NT2/D1 (cell line): ENCODE data around the gene COL6A2.

Experiments
- DNase-seq: peaks from one replicate; pipeline ENCODE4 v3.0.0-alpha.2; 2011; ENCODE audit warnings: low read depth, low spot score
- H3K27me3 ChIP-seq: 2 replicates; pipeline ENCODE4 v1.6.0; 2011; ENCODE audit warnings: mild to moderate bottlenecking; ENCODE audit not compliant: insufficient read length, insufficient read depth
- H3K36me3 ChIP-seq: 2 replicates; pipeline ENCODE4 v1.6.1; 2011; ENCODE audit warnings: mild to moderate bottlenecking, low read length, mixed read lengths; ENCODE audit not compliant: insufficient read depth, insufficient read length
- H3K4me1 ChIP-seq: 2 replicates; pipeline ENCODE4 v1.5.1; 2011; ENCODE audit not compliant: insufficient read depth, insufficient read length
- H3K4me3 ChIP-seq: 2 replicates; pipeline ENCODE4 v1.5.1; 2011; ENCODE audit warnings: low read depth; ENCODE audit not compliant: insufficient read length
- H3K9ac ChIP-seq: 2 replicates; pipeline ENCODE4 v1.6.0; 2011; ENCODE audit warnings: low read depth; ENCODE audit not compliant: insufficient read length
- H3K9me3 ChIP-seq: 2 replicates; pipeline ENCODE4 v1.5.1; 2011; ENCODE audit warnings: mild to moderate bottlenecking, low read length; ENCODE audit not compliant: insufficient read depth
- SUZ12 ChIP-seq: IDR thresholded peaks from 2 replicates; pipeline ENCODE4 v1.6.1; 2011; ENCODE audit not compliant: insufficient read length, insufficient read depth; ENCODE audit errors: extremely low read depth
- YY1 ChIP-seq: IDR thresholded peaks from 2 replicates; pipeline ENCODE4 v1.6.1; 2011; ENCODE audit not compliant: insufficient read length, insufficient read depth
- ZNF274 ChIP-seq: IDR thresholded peaks from 2 replicates; pipeline ENCODE4 v1.6.1; 2011; ENCODE audit warnings: mild to moderate bottlenecking, low read depth, low read length

The COL6A2 gene

DNA sequence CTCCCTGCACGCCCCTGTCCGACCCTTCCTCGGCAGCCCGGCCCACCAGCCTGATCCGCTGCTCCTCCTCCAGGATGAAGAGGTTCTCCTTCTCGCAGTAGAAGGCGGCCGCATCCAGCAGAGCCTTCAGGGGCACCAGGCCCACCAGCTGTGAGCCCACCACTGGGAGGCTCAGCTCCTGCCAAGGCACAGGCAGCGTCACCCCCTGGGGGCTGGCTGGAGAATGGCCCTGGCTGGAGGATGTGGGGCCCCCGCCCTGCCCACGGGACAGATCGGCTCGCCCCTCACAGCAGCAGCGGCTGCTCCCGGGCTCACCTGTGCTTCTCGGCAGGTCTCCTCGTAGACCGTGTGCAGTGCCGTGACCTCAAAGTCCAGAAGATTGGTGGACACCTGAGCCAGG, 52.2 kb downstream of the COL6A2 start:
- Histone ChIP-seq H3K9ac (no peak overlapping the region), H3K4me3 (no peak overlapping the region), H3K4me1 (peaks cover 40% of the 10 kb centered on the region), H3K9me3 (no peaks in the 10 kb centered on the region), H3K36me3 (no peaks in the 10 kb centered on the region), H3K27me3 (no peaks in the 10 kb centered on the region)
- TF ChIP-seq YY1 = no peak
- no peak for TF ChIP-seq SUZ12
- TF ChIP-seq ZNF274 = no peak
- no peak for DNase-seq

DNA sequence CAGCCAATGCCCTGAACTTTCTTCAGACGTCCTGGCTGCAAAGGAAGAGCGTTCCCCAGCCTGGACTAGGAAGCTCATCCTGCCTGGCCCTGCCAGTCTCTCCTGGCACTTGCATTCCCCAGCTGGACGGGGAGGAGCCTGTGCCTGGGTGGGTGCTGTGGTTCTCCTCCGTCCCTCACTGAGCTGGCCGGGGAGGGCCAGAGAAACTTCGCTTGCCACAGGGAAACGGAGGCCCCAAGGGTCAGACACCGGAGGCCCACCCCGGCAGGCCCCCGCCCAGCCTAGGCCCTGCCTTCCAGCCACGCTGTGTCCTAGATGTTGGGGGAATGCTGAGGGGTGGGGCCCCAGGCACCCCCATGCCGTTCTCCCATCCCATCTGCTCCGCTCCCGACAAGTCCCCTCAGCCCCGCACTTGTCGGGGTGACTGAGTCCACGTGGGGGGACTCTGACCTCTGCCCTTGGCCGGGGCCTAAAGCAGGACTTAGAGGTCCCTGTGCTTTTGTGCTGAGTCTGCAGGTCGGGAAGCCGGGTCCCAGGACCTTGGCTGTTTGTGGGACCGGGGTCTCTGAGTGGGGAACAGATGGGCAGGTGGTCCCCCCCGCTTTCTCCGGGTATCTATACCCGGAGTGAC, 52.7 kb downstream of the COL6A2 start:
- DNase-seq = no peak
- no peaks in the 10 kb centered on the region for H3K9me3 ChIP-seq
- peak overlapping the region; percentile 7 for H3K9ac ChIP-seq
- H3K4me3 ChIP-seq = no peak overlapping the region
- TF ChIP-seq YY1 (no peak), SUZ12 (no peak), ZNF274 (no peak)
- H3K27me3 ChIP-seq = no peaks in the 10 kb centered on the region
- H3K4me1 ChIP-seq = peaks cover 45% of the 10 kb centered on the region
- no peaks in the 10 kb centered on the region for H3K36me3 ChIP-seq

DNA sequence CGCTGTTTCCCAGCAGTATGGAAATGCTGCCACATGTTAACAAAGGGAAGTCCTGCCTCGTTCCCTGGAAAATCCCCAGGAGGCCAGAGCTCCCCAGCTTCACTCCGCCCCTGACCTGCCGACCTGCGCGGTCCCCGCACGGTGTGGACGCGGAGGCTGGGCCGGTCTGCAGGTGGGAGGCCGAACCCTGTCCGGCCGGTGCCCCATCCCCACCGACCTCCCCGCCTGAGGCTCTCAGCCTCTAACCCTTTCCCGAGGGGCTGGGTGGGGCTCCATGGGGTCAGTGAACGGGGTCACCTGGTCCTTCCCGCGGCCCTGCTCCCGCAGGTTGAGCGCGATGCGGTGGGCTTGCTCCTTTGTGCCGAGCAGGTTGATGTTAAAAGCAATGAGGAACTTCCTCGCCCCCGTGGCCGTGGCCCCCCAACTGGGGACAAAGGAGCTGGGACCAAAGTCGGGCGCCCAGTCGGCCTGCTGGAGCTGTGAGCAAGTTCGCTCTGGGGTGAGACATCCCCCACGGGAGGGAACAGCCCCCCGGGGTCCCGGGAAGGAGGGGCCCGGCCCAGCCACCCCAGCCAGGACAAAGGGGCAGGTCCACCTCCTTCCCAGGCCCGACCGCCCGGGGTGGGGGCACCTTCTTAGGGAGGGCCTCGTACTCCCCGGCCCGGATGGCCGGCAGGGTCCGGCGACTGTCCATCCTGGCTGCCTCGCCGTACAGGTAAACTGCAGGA, 53.5 kb downstream of the COL6A2 start:
- H3K4me1 ChIP-seq = peaks cover 48% of the 10 kb centered on the region
- H3K27me3 ChIP-seq = no peaks in the 10 kb centered on the region
- H3K9ac ChIP-seq = peak overlapping the region; percentile 22
- no peaks in the 10 kb centered on the region for H3K9me3 ChIP-seq
- no peak for DNase-seq
- TF ChIP-seq SUZ12 = no peak
- TF ChIP-seq YY1 = no peak
- TF ChIP-seq ZNF274 = no peak
- no peak overlapping the region for H3K4me3 ChIP-seq
- peaks cover 4% of the 10 kb centered on the region for H3K36me3 ChIP-seq

DNA sequence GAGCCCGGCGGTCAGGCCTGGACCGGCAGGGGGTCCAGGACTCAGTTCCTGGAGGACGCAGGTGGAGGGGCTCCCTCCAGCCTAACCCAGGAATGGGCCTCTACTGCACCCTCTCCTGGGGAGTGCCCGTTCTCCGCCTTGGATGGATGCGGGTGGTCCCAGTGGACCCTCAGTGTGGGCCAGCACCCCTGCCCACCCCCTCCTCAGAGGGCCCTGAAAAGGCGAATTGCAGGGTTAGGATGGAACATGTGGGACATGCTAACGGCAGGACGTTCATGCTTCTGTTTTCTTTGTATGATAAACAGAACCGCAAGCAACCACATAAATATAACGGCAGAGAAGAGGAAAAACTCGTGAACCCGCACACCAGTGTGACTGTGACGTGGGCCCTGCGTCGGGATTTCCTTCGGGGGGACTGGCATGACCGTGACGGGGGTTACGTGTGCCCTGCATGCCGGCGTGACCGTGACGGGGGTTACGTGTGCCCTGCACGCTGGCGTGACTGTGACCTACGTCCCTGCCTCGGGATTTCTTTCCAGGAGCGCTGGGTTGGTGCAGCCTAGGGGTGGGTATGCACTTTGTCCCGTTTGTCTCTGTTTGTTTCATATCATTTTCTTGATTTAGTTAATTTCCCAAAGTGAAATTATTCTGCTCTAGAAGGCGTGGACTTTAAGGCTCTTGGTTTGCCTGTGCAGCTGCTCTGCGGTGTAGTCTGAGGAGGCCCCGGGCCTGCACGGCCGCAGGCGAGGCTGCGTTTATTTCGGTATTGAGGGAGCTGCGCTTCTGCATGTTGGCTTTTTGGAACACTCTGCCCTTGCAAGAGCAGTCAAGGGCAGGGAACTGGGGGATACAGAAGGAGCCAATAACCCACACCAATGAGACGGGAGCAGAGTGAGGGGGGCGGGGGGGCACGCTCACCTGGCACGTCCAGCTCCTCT, 54.3 kb downstream of the COL6A2 start:
- H3K4me1 ChIP-seq = peaks cover 48% of the 10 kb centered on the region
- peaks cover 8% of the 10 kb centered on the region for H3K36me3 ChIP-seq
- TF ChIP-seq ZNF274 (no peak), SUZ12 (no peak), YY1 (no peak)
- H3K9ac ChIP-seq = peak overlapping the region; percentile 52
- no peaks in the 10 kb centered on the region for H3K9me3 ChIP-seq
- no peak overlapping the region for H3K4me3 ChIP-seq
- H3K27me3 ChIP-seq = no peaks in the 10 kb centered on the region
- no peak for DNase-seq

DNA sequence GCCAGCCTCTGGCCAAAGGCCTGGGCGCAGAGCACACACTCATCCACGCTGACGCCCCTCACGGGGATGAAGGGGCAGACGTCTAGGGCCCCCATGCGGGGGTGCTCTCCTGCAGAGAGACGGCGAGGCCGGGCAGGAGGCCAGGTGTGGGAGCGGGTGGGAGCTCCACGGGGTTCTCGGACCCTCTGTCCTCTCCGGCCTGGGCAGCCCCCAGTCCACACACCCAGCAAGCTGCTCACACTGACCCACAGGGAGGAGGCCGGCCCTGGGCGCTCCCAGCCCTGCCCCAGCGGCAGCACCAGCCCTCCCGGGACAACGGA, 55.0 kb downstream of the COL6A2 start:
- Histone ChIP-seq H3K4me1 (peaks cover 49% of the 10 kb centered on the region), H3K27me3 (no peaks in the 10 kb centered on the region), H3K9me3 (no peaks in the 10 kb centered on the region), H3K36me3 (peaks cover 8% of the 10 kb centered on the region), H3K4me3 (no peak overlapping the region), H3K9ac (peak overlapping the region; percentile 52)
- TF ChIP-seq YY1 (no peak), ZNF274 (no peak), SUZ12 (no peak)
- no peak for DNase-seq

DNA sequence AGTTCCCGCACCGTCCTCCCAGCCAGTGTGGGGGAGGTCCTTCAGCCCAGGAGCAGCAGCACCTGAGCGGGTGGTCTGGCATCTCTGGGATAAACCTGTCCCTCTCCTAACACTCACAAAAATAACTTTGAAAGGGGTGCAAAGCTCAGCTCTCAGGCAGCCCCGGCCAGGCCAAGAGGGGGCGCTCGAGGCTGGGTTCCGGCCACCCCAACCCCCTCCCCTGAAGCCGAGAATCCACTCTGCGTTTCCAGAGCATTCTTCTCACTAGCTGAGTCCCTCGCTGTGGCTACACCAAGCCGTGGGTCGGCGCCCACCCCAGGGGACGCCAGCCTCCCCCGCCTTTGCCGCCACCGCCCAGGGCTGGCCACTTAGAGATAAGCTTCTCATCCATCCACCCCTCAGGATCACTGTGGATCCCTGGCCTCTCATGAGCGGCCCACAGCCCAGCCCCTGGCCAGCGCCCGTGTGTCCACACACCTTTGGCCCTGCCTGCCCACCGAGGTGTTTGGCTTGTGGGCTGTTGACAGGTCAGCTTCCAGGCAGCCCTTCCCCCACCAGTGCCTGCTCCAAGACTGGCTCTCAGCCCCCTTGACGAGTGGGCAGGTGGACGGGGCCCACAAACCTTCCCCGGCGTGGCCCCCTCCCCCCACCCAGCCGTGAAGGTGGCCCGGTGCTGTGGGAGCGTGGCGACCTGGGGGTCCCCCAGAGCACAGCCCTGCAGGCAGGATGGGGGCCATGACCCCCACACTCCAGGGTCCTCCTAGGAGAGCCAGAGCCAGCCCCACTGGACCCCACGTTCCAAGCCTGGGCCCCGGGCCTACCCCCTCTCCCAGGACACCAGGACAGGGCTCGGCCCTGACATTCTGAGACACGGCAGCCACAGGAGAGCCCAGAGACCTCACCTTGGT, 55.6 kb downstream of the COL6A2 start:
- Histone ChIP-seq H3K27me3 (no peaks in the 10 kb centered on the region), H3K36me3 (peaks cover 8% of the 10 kb centered on the region), H3K9ac (peak overlapping the region; percentile 52), H3K9me3 (no peaks in the 10 kb centered on the region), H3K4me3 (no peak overlapping the region), H3K4me1 (peaks cover 48% of the 10 kb centered on the region)
- no peak for TF ChIP-seq ZNF274
- no peak for TF ChIP-seq SUZ12
- TF ChIP-seq YY1 = no peak
- DNase-seq = peak; percentile 62
